Liver (tissue), 3 donors: ENCODE results near the gene NXN.
A peak's percentile ranks its signal among the peaks of the same experiment; 100 is the strongest.

Experiments
- CTCF ChIP-seq: fragments of 150-350 bp; IDR thresholded peaks from 2 replicates; pipeline ENCODE4 v1.5.1; 2017; ENCODE audit warnings: improper control_type of control experiment, low read depth, low read length; ENCODE audit not compliant: missing input control
- GABPA ChIP-seq, 2 donors: IDR thresholded peaks in 1 of 2; conservative IDR thresholded peaks in 1 of 2; 2 replicates each; pipeline ENCODE4 v1.6.1; 2016; ENCODE audit warnings: antibody characterized with exemption in 2 of 2, mild to moderate bottlenecking in 1 of 2, moderate library complexity in 1 of 2
- JUND ChIP-seq, 2 donors: IDR thresholded peaks; 2 replicates each; pipeline ENCODE4 v1.6.1; 2016; ENCODE audit warnings: antibody characterized with exemption in 2 of 2
- REST ChIP-seq: IDR thresholded peaks from 2 replicates; pipeline ENCODE4 v1.6.1; 2016; ENCODE audit warnings: antibody characterized with exemption, mild to moderate bottlenecking
- SP1 ChIP-seq: IDR thresholded peaks from 2 replicates; pipeline ENCODE4 v1.6.1; 2018; ENCODE audit warnings: antibody characterized with exemption, mild to moderate bottlenecking
- TAF1 ChIP-seq: conservative IDR thresholded peaks from 2 replicates; pipeline ENCODE4 v1.6.1; 2016; ENCODE audit warnings: antibody characterized with exemption, mild to moderate bottlenecking
- ZBTB33 ChIP-seq: IDR thresholded peaks from 2 replicates; pipeline ENCODE4 v1.6.1; 2016; ENCODE audit warnings: antibody characterized with exemption
- donor health status: healthy.
- donor health status: healthy.

- TF ChIP-seq SP1 (peak; percentile 17), CTCF (no peak), REST (no peak), TAF1 (no peak), ZBTB33 (no peak), GABPA (IDR thresholded peaks at IDR 0.05 in 1 of 2, conservative IDR thresholded peaks at IDR 0.05 in 1 of 2) (no peak), JUND (IDR thresholded peaks at IDR 0.05) (no peak)
These were observed 124.0 kb downstream of the NXN start for GRCh38 chr17:855569-855968.
